GM23338 (cell line): Measurements from ENCODE around the gene CD47. TPM values are rescaled to one million over a fixed set of nuclear protein-coding genes. Genes with fewer than 3 reads are reported as not detected.

Source experiments
- ATAC-seq: fragments of 200-7000 bp; cut with Tn5 transposase; 3 replicates; pipeline ENCODE4 v1.9.1; 2020
- DNase-seq: peaks from one replicate; pipeline ENCODE4 v3.0.0-alpha.2; 2015; ENCODE audit warnings: low spot score
- H2AFZ ChIP-seq: fragments of 200-600 bp; sonication (generic); 2 replicates; pipeline ENCODE4 v1.8.0; 2016; ENCODE audit warnings: antibody characterized with exemption, mild to moderate bottlenecking, moderate library complexity
- H3F3A ChIP-seq: fragments of 200-600 bp; sonication (generic); replicated peaks from 2 replicates; pipeline ENCODE4 v1.8.0; 2017; ENCODE audit warnings: antibody characterized with exemption, mixed run types, low read depth
- H3K27ac ChIP-seq: fragments of 200-600 bp; sonication (generic); 2 replicates; pipeline ENCODE4 v1.6.1; 2016; ENCODE audit warnings: low read depth
- H3K27me3 ChIP-seq: fragments of 200-600 bp; sonication (generic); 2 replicates; pipeline ENCODE4 v1.8.0; 2016; ENCODE audit warnings: mild to moderate bottlenecking, mixed run types, moderate library complexity; ENCODE audit not compliant: insufficient read depth
- H3K36me3 ChIP-seq: fragments of 200-600 bp; sonication (generic); 2 replicates; pipeline ENCODE4 v1.8.0; 2016; ENCODE audit warnings: mild to moderate bottlenecking; ENCODE audit not compliant: insufficient read depth
- H3K4me1 ChIP-seq: fragments of 200-600 bp; sonication (generic); 2 replicates; pipeline ENCODE4 v1.8.0; 2016; ENCODE audit warnings: mild to moderate bottlenecking, moderate library complexity; ENCODE audit not compliant: insufficient read depth
- H3K4me2 ChIP-seq: fragments of 200-600 bp; sonication (generic); 2 replicates; pipeline ENCODE4 v1.7.1; 2017; ENCODE audit warnings: mixed run types
- H3K4me3 ChIP-seq: fragments of 200-600 bp; sonication (generic); 2 replicates; pipeline ENCODE4 v1.6.1; 2016; ENCODE audit warnings: mixed run types
- H3K79me2 ChIP-seq: fragments of 200-600 bp; sonication (generic); replicated peaks from 2 replicates; pipeline ENCODE4 v1.8.0; 2017; ENCODE audit warnings: mild to moderate bottlenecking; ENCODE audit not compliant: insufficient read depth
- H3K9me2 ChIP-seq: fragments of 200-600 bp; sonication (generic); 2 replicates; pipeline ENCODE4 v1.8.0; 2017; ENCODE audit not compliant: insufficient read depth
- H4K20me1 ChIP-seq: fragments of 200-600 bp; sonication (generic); replicated peaks from 2 replicates; pipeline ENCODE4 v1.8.0; 2017; ENCODE audit warnings: mild to moderate bottlenecking; ENCODE audit not compliant: insufficient read depth
- H3K27ac Mint-ChIP-seq: 2 replicates; pipeline ENCODE4 v1.8.0; 2020; ENCODE audit warnings: inconsistent platforms, mild to moderate bottlenecking, moderate library complexity, mixed read lengths
- H3K27me3 Mint-ChIP-seq: 3 replicates; pipeline ENCODE4 v1.8.0; 2022; ENCODE audit warnings: low read depth, mild to moderate bottlenecking, moderate library complexity, mixed read lengths, inconsistent platforms; ENCODE audit not compliant: insufficient read depth, poor library complexity
- H3K36me3 Mint-ChIP-seq: 3 replicates; pipeline ENCODE4 v1.8.0; 2021; ENCODE audit warnings: low read depth, mild to moderate bottlenecking, inconsistent platforms, moderate library complexity, mixed read lengths
- H3K4me1 Mint-ChIP-seq: 3 replicates; pipeline ENCODE4 v1.8.0; 2020; ENCODE audit warnings: mild to moderate bottlenecking, inconsistent platforms, mixed read lengths
- H3K4me3 Mint-ChIP-seq: 3 replicates; pipeline ENCODE4 v1.8.0; 2021; ENCODE audit warnings: moderate library complexity, mild to moderate bottlenecking, inconsistent platforms, mixed read lengths
- H3K9me3 Mint-ChIP-seq: 3 replicates; pipeline ENCODE4 v1.8.0; 2020; ENCODE audit warnings: moderate library complexity, mild to moderate bottlenecking, inconsistent platforms, mixed read lengths
- CREB1 ChIP-seq: fragments of 250-450 bp; sonication (Bioruptor Pico); IDR thresholded peaks from 2 replicates; pipeline ENCODE4 v1.5.0; 2020; ENCODE audit warnings: low read depth, mild to moderate bottlenecking, moderate library complexity
- EZH2 ChIP-seq: fragments of 200-600 bp; sonication (generic); IDR thresholded peaks from one replicate; pipeline ENCODE4 v1.8.0; 2017; ENCODE audit warnings: antibody characterized with exemption, mild to moderate bottlenecking, low read depth; ENCODE audit not compliant: unreplicated experiment
- EZH2phosphoT487 ChIP-seq: fragments of 200-600 bp; sonication (generic); IDR thresholded peaks from one replicate; pipeline ENCODE4 v1.8.1; 2018; ENCODE audit warnings: antibody characterized with exemption; ENCODE audit not compliant: unreplicated experiment
- JUNB ChIP-seq: IDR thresholded peaks from one replicate; pipeline ENCODE4 v1.6.1; 2016; ENCODE audit warnings: antibody characterized with exemption; ENCODE audit not compliant: unreplicated experiment
- NANOG ChIP-seq: IDR thresholded peaks from 2 replicates; pipeline ENCODE4 v1.6.1; 2016; ENCODE audit warnings: antibody characterized with exemption, borderline replicate concordance
- POLR2AphosphoS5 ChIP-seq: IDR thresholded peaks from 2 replicates; pipeline ENCODE4 v1.6.1; 2016; ENCODE audit warnings: antibody characterized with exemption, low read depth
- STAT1 ChIP-seq: IDR thresholded peaks from one replicate; pipeline ENCODE4 v1.6.1; 2016; ENCODE audit warnings: antibody characterized with exemption; ENCODE audit not compliant: unreplicated experiment
- ZNF114 ChIP-seq: fragments of 250-450 bp; sonication (Bioruptor Pico); IDR thresholded peaks from 2 replicates; pipeline ENCODE4 v1.5.0; 2020; ENCODE audit warnings: mild to moderate bottlenecking, moderate library complexity
- ZNF331 ChIP-seq: fragments of 250-450 bp; sonication (Bioruptor Pico); IDR thresholded peaks from 2 replicates; pipeline ENCODE4 v1.5.0; 2020; ENCODE audit warnings: low read depth, mild to moderate bottlenecking, moderate library complexity
- polyA plus RNA-seq: library from polyadenylated mRNA; unstranded; fragments of >200 nt; fragmentation: Nextera tagmentation; extraction: Ambion mirVana; gene quantifications from 2 replicates; pipeline ENCODE4 v1.2.1, GENCODE V29; 2016
- total RNA-seq: library from RNA; depleted of rRNA; stranded (reverse); fragments of >200 nt; shearing (Covaris generic); gene quantifications from 2 replicates; pipeline ENCODE4 v1.2.3, GENCODE V29; 2014
- TF ChIP-seq, protein P1 (sequence below): IDR thresholded peaks from 2 replicates; pipeline ENCODE4 v1.6.1; 2016; ENCODE audit warnings: antibody characterized with exemption
- TF ChIP-seq, protein P2 (sequence below), 2 experiments: fragments of 200-600 bp in 1 of 2; sonication (generic) in 1 of 2; conservative IDR thresholded peaks; 2 replicates each; pipeline versions ENCODE4 v1.5.1 to v1.6.1; 2016 to 2017; ENCODE audit warnings: antibody characterized with exemption in 2 of 2, low read depth in 2 of 2, mild to moderate bottlenecking in 2 of 2, moderate library complexity in 1 of 2
- TF ChIP-seq, protein P3 (sequence below): fragments of 250-450 bp; sonication (Bioruptor Pico); IDR thresholded peaks from 2 replicates; pipeline ENCODE4 v1.5.0; 2020; ENCODE audit warnings: mild to moderate bottlenecking, moderate library complexity
- TF ChIP-seq, protein P4 (sequence below): IDR thresholded peaks from one replicate; pipeline ENCODE4 v1.6.1; 2018; ENCODE audit warnings: antibody characterized with exemption; ENCODE audit not compliant: unreplicated experiment

The CD47 gene
- total and polyA plus RNA-seq, 2 experiments from 2014 or later: 22.1 to 26.9 TPM

DNA sequence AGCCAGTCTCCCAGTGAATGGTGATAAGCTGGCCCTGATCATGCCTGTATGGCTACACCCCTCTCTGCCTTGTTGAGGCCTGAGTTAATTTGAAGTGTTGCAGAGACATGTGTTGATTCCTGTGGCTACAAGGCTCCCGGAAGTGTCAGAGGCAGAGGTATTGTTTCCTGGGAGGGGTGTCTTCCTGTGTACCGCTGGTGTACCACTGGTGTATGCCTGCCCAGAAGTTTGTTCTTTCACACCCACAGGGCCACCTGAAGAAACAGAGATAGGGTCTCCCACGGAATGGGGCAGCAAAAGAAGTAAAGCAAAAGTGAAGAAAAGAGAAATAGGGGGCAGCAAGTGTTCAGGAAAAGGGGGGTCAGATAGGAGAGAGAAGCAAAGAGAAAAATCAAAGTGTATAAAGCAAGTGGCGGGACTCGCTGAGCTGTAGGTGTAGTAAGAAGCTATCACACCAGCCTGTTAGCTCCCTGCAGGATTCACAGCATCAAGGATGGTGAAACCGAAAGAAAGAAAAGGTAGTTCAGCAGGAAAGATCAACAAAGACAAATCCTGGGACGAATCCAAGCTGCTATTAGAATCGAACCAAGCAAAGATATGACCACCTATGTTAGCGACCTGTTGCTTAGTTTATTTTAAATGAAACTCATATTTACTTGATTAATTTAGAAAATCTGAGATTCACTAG, 36.6 kb upstream of the CD47 start:
- no peaks in the 10 kb centered on the region for H3K27me3 ChIP-seq
- peaks cover 9% of the 10 kb centered on the region; the same call in 1 of the 2 replicates for H3K9me2 ChIP-seq
- no peak overlapping the region for H3K4me2 ChIP-seq
- DNase-seq: no peak
- H4K20me1 ChIP-seq: no peaks in the 10 kb centered on the region
- Mint-ChIP-seq H3K4me3 (no peak overlapping the region), H3K27ac (no peak overlapping the region), H3K36me3 (no peaks in the 10 kb centered on the region), H3K9me3 (no peaks in the 10 kb centered on the region; the same call in 2 of the 3 replicates), H3K27me3 (peaks cover 4% of the 10 kb centered on the region), H3K4me1 (peaks cover 20% of the 10 kb centered on the region)
- H3K4me1 ChIP-seq: 0 out of 2 replicates have a peak, but pooled peaks cover 3% of the 10 kb centered on the region
- TF ChIP-seq ZNF114 (CRISPR knock-in tag) (no peak), NANOG (no peak), EZH2phosphoT487 (no peak), STAT1 (no peak), ZNF331 (CRISPR knock-in tag) (no peak), CREB1 (CRISPR knock-in tag) (no peak), EZH2 (no peak), JUNB (no peak), POLR2AphosphoS5 (no peak)
- TF ChIP-seq, protein P1, sequence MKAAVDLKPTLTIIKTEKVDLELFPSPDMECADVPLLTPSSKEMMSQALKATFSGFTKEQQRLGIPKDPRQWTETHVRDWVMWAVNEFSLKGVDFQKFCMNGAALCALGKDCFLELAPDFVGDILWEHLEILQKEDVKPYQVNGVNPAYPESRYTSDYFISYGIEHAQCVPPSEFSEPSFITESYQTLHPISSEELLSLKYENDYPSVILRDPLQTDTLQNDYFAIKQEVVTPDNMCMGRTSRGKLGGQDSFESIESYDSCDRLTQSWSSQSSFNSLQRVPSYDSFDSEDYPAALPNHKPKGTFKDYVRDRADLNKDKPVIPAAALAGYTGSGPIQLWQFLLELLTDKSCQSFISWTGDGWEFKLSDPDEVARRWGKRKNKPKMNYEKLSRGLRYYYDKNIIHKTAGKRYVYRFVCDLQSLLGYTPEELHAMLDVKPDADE: no peak
- TF ChIP-seq, protein P2, sequence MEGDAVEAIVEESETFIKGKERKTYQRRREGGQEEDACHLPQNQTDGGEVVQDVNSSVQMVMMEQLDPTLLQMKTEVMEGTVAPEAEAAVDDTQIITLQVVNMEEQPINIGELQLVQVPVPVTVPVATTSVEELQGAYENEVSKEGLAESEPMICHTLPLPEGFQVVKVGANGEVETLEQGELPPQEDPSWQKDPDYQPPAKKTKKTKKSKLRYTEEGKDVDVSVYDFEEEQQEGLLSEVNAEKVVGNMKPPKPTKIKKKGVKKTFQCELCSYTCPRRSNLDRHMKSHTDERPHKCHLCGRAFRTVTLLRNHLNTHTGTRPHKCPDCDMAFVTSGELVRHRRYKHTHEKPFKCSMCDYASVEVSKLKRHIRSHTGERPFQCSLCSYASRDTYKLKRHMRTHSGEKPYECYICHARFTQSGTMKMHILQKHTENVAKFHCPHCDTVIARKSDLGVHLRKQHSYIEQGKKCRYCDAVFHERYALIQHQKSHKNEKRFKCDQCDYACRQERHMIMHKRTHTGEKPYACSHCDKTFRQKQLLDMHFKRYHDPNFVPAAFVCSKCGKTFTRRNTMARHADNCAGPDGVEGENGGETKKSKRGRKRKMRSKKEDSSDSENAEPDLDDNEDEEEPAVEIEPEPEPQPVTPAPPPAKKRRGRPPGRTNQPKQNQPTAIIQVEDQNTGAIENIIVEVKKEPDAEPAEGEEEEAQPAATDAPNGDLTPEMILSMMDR (conservative IDR thresholded peaks at IDR 0.05; ENCODE audit: low read depth in 2 of 2): no peak
- TF ChIP-seq, protein P3, sequence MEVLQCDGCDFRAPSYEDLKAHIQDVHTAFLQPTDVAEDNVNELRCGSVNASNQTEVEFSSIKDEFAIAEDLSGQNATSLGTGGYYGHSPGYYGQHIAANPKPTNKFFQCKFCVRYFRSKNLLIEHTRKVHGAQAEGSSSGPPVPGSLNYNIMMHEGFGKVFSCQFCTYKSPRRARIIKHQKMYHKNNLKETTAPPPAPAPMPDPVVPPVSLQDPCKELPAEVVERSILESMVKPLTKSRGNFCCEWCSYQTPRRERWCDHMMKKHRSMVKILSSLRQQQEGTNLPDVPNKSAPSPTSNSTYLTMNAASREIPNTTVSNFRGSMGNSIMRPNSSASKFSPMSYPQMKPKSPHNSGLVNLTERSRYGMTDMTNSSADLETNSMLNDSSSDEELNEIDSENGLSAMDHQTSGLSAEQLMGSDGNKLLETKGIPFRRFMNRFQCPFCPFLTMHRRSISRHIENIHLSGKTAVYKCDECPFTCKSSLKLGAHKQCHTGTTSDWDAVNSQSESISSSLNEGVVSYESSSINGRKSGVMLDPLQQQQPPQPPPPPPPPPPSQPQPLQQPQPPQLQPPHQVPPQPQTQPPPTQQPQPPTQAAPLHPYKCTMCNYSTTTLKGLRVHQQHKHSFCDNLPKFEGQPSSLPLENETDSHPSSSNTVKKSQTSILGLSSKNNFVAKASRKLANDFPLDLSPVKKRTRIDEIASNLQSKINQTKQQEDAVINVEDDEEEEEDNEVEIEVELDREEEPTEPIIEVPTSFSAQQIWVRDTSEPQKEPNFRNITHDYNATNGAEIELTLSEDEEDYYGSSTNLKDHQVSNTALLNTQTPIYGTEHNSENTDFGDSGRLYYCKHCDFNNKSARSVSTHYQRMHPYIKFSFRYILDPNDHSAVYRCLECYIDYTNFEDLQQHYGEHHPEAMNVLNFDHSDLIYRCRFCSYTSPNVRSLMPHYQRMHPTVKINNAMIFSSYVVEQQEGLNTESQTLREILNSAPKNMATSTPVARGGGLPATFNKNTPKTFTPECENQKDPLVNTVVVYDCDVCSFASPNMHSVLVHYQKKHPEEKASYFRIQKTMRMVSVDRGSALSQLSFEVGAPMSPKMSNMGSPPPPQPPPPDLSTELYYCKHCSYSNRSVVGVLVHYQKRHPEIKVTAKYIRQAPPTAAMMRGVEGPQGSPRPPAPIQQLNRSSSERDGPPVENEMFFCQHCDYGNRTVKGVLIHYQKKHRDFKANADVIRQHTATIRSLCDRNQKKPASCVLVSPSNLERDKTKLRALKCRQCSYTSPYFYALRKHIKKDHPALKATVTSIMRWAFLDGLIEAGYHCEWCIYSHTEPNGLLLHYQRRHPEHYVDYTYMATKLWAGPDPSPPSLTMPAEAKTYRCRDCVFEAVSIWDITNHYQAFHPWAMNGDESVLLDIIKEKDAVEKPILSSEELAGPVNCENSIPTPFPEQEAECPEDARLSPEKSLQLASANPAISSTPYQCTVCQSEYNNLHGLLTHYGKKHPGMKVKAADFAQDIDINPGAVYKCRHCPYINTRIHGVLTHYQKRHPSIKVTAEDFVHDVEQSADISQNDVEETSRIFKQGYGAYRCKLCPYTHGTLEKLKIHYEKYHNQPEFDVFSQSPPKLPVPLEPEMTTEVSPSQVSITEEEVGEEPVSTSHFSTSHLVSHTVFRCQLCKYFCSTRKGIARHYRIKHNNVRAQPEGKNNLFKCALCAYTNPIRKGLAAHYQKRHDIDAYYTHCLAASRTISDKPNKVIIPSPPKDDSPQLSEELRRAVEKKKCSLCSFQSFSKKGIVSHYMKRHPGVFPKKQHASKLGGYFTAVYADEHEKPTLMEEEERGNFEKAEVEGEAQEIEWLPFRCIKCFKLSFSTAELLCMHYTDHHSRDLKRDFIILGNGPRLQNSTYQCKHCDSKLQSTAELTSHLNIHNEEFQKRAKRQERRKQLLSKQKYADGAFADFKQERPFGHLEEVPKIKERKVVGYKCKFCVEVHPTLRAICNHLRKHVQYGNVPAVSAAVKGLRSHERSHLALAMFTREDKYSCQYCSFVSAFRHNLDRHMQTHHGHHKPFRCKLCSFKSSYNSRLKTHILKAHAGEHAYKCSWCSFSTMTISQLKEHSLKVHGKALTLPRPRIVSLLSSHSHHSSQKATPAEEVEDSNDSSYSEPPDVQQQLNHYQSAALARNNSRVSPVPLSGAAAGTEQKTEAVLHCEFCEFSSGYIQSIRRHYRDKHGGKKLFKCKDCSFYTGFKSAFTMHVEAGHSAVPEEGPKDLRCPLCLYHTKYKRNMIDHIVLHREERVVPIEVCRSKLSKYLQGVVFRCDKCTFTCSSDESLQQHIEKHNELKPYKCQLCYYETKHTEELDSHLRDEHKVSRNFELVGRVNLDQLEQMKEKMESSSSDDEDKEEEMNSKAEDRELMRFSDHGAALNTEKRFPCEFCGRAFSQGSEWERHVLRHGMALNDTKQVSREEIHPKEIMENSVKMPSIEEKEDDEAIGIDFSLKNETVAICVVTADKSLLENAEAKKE: no peak
- TF ChIP-seq, protein P4, sequence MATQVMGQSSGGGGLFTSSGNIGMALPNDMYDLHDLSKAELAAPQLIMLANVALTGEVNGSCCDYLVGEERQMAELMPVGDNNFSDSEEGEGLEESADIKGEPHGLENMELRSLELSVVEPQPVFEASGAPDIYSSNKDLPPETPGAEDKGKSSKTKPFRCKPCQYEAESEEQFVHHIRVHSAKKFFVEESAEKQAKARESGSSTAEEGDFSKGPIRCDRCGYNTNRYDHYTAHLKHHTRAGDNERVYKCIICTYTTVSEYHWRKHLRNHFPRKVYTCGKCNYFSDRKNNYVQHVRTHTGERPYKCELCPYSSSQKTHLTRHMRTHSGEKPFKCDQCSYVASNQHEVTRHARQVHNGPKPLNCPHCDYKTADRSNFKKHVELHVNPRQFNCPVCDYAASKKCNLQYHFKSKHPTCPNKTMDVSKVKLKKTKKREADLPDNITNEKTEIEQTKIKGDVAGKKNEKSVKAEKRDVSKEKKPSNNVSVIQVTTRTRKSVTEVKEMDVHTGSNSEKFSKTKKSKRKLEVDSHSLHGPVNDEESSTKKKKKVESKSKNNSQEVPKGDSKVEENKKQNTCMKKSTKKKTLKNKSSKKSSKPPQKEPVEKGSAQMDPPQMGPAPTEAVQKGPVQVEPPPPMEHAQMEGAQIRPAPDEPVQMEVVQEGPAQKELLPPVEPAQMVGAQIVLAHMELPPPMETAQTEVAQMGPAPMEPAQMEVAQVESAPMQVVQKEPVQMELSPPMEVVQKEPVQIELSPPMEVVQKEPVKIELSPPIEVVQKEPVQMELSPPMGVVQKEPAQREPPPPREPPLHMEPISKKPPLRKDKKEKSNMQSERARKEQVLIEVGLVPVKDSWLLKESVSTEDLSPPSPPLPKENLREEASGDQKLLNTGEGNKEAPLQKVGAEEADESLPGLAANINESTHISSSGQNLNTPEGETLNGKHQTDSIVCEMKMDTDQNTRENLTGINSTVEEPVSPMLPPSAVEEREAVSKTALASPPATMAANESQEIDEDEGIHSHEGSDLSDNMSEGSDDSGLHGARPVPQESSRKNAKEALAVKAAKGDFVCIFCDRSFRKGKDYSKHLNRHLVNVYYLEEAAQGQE: no peak
- no peak overlapping the region for H3K27ac ChIP-seq
- H3K36me3 ChIP-seq: no peaks in the 10 kb centered on the region
- peak overlapping the region; percentile 69; the same call in 1 of the 2 replicates for H2AFZ ChIP-seq
- no peak overlapping the region for H3K4me3 ChIP-seq
- ATAC-seq: no peak
- no peaks in the 10 kb centered on the region for H3K79me2 ChIP-seq
- no peaks in the 10 kb centered on the region for H3F3A ChIP-seq
